MM.1S (cell line): ENCODE measurements around the gene SYT2.

Experiments
- DNase-seq: peaks from one replicate; pipeline ENCODE4 v3.0.0-alpha.2; 2015
- H2AFZ ChIP-seq: fragments of 300-600 bp; sonication (generic); 2 replicates; pipeline ENCODE4 v1.6.0; 2016; ENCODE audit warnings: antibody characterized with exemption, low read length
- H3F3A ChIP-seq: fragments of 300-600 bp; sonication (generic); 2 replicates; pipeline ENCODE4 v1.6.1; 2016; ENCODE audit warnings: mild to moderate bottlenecking, antibody characterized with exemption, low read length, moderate library complexity, mixed read lengths; ENCODE audit not compliant: insufficient read depth
- H3K27ac ChIP-seq: fragments of 300-600 bp; sonication (generic); 2 replicates; pipeline ENCODE4 v1.5.1; 2016; ENCODE audit warnings: mild to moderate bottlenecking, low read length
- H3K27me3 ChIP-seq: fragments of 300-600 bp; sonication (generic); replicated peaks from 2 replicates; pipeline ENCODE4 v1.6.0; 2016; ENCODE audit warnings: low read length; ENCODE audit not compliant: insufficient read depth
- H3K36me3 ChIP-seq: fragments of 300-600 bp; sonication (generic); replicated peaks from 2 replicates; pipeline ENCODE4 v1.6.1; 2016; ENCODE audit warnings: mild to moderate bottlenecking, low read length, mixed read lengths; ENCODE audit not compliant: insufficient read depth
- H3K4me1 ChIP-seq: fragments of 300-600 bp; sonication (generic); 2 replicates; pipeline ENCODE4 v1.6.1; 2016; ENCODE audit warnings: low read length, mixed read lengths
- H3K4me2 ChIP-seq: fragments of 300-600 bp; sonication (generic); 2 replicates; pipeline ENCODE4 v1.6.0; 2016; ENCODE audit warnings: low read depth, low read length
- H3K4me3 ChIP-seq: fragments of 300-600 bp; sonication (generic); 2 replicates; pipeline ENCODE4 v1.5.1; 2016; ENCODE audit warnings: low read length, mixed read lengths
- H3K79me2 ChIP-seq: fragments of 300-600 bp; sonication (generic); 2 replicates; pipeline ENCODE4 v1.6.1; 2016; ENCODE audit warnings: mixed run types, low read length, mixed read lengths
- H3K9ac ChIP-seq: fragments of 300-600 bp; sonication (generic); 2 replicates; pipeline ENCODE4 v1.6.1; 2016; ENCODE audit warnings: low read length, mixed read lengths
- H3K9me2 ChIP-seq: fragments of 300-600 bp; sonication (generic); replicated peaks from 2 replicates; pipeline ENCODE4 v1.6.1; 2016; ENCODE audit warnings: mild to moderate bottlenecking, low read length, mixed read lengths; ENCODE audit not compliant: insufficient read depth
- H3K9me3 ChIP-seq: fragments of 300-600 bp; sonication (generic); replicated peaks from 2 replicates; pipeline ENCODE4 v1.6.1; 2016; ENCODE audit warnings: mild to moderate bottlenecking, low read length, mixed read lengths; ENCODE audit not compliant: insufficient read depth
- H4K20me1 ChIP-seq: fragments of 300-600 bp; sonication (generic); 2 replicates; pipeline ENCODE4 v1.6.1; 2016; ENCODE audit warnings: mild to moderate bottlenecking, low read length, moderate library complexity, mixed read lengths; ENCODE audit not compliant: insufficient read depth
- CTCF ChIP-seq: fragments of 300-600 bp; sonication (generic); IDR thresholded peaks from 2 replicates; pipeline ENCODE4 v1.5.1; 2016; ENCODE audit warnings: antibody characterized with exemption, low read length, mixed read lengths
- EZH2 ChIP-seq: fragments of 300-600 bp; sonication (generic); optimal IDR thresholded peaks from 2 replicates; pipeline ENCODE3; 2017; ENCODE audit warnings: low read depth, mild to moderate bottlenecking, antibody characterized with exemption, low read length, mixed read lengths
- EZH2phosphoT487 ChIP-seq: fragments of 300-600 bp; sonication (generic); IDR thresholded peaks from 2 replicates; pipeline ENCODE4 v1.6.1; 2018; ENCODE audit warnings: antibody characterized with exemption, low read length

The SYT2 gene

GRCh38 chr1:202578001-202578504 is 132.2 kb downstream of the SYT2 start:
- no peaks in the 10 kb centered on the region for H3K27me3 ChIP-seq
- no peaks in the 10 kb centered on the region for H3K79me2 ChIP-seq
- no peaks in the 10 kb centered on the region for H3K9me2 ChIP-seq
- no peak overlapping the region for H3K4me3 ChIP-seq
- H3K9me3 ChIP-seq, result no peaks in the 10 kb centered on the region
- no peak for DNase-seq
- H3K4me1 ChIP-seq, result peaks cover 7% of the 10 kb centered on the region
- no peaks in the 10 kb centered on the region for H3F3A ChIP-seq
- TF ChIP-seq CTCF, result no peak
- TF ChIP-seq EZH2, result no peak
- no peak for TF ChIP-seq EZH2phosphoT487
- no peaks in the 10 kb centered on the region for H4K20me1 ChIP-seq
- no peak overlapping the region for H3K9ac ChIP-seq
- H3K4me2 ChIP-seq, result no peak overlapping the region
- H2AFZ ChIP-seq, result no peak overlapping the region
- no peak overlapping the region for H3K27ac ChIP-seq
- H3K36me3 ChIP-seq, result no peaks in the 10 kb centered on the region

- no peak overlapping the region for H3K9ac ChIP-seq
- H3K36me3 ChIP-seq, result no peaks in the 10 kb centered on the region
- H3K4me1 ChIP-seq, result peaks cover 9% of the 10 kb centered on the region
- no peaks in the 10 kb centered on the region for H3F3A ChIP-seq
- no peak overlapping the region for H3K27ac ChIP-seq
- no peak overlapping the region for H3K4me3 ChIP-seq
- no peak for DNase-seq
- H2AFZ ChIP-seq, result no peak overlapping the region
- H3K79me2 ChIP-seq, result no peaks in the 10 kb centered on the region
- H4K20me1 ChIP-seq, result no peaks in the 10 kb centered on the region
- TF ChIP-seq EZH2phosphoT487 (no peak), CTCF (no peak), EZH2 (no peak)
- H3K9me2 ChIP-seq, result no peaks in the 10 kb centered on the region
- H3K4me2 ChIP-seq, result no peak overlapping the region
- no peaks in the 10 kb centered on the region for H3K9me3 ChIP-seq
- no peaks in the 10 kb centered on the region for H3K27me3 ChIP-seq
These were observed 132.9 kb downstream of the SYT2 start for GRCh38 chr1:202577381-202577780.

GRCh38 chr1:202576816-202577215 is 133.4 kb downstream of the SYT2 start:
- H3K27ac ChIP-seq, result no peak overlapping the region
- H3K4me2 ChIP-seq, result no peak overlapping the region
- H3K4me3 ChIP-seq, result no peak overlapping the region
- no peaks in the 10 kb centered on the region for H3K27me3 ChIP-seq
- H3K79me2 ChIP-seq, result no peaks in the 10 kb centered on the region
- no peaks in the 10 kb centered on the region for H3K36me3 ChIP-seq
- H4K20me1 ChIP-seq, result no peaks in the 10 kb centered on the region
- H2AFZ ChIP-seq, result no peak overlapping the region
- no peaks in the 10 kb centered on the region for H3K9me2 ChIP-seq
- DNase-seq, result no peak
- no peak for TF ChIP-seq EZH2phosphoT487
- no peak for TF ChIP-seq CTCF
- TF ChIP-seq EZH2, result no peak
- H3K4me1 ChIP-seq, result peaks cover 9% of the 10 kb centered on the region
- no peaks in the 10 kb centered on the region for H3K9me3 ChIP-seq
- no peak overlapping the region for H3K9ac ChIP-seq
- no peaks in the 10 kb centered on the region for H3F3A ChIP-seq
